KMS-11 (cell line): Measurements from ENCODE around the gene DUS4L.

ENCODE experiments used
- H2AFZ ChIP-seq: fragments of 200-600 bp; sonication (generic); 2 replicates; pipeline ENCODE4 v1.6.1; 2016; ENCODE audit warnings: antibody characterized with exemption, mixed run types, low read depth
- H3K27ac ChIP-seq: fragments of 200-600 bp; sonication (generic); 2 replicates; pipeline ENCODE4 v1.6.1; 2016; ENCODE audit warnings: mild to moderate bottlenecking, mixed run types
- H3K27me3 ChIP-seq: fragments of 200-600 bp; sonication (generic); 2 replicates; pipeline ENCODE4 v1.6.1; 2017; ENCODE audit warnings: mild to moderate bottlenecking, low read depth, mixed run types, moderate library complexity; ENCODE audit not compliant: insufficient read depth
- H3K36me3 ChIP-seq: fragments of 200-600 bp; sonication (generic); 2 replicates; pipeline ENCODE4 v1.6.1; 2017; ENCODE audit warnings: mild to moderate bottlenecking, mixed run types; ENCODE audit not compliant: insufficient read depth
- H3K4me1 ChIP-seq: fragments of 200-600 bp; sonication (generic); 2 replicates; pipeline ENCODE4 v1.6.1; 2016; ENCODE audit warnings: mild to moderate bottlenecking, low read depth, mixed run types; ENCODE audit not compliant: poor library complexity, severe bottlenecking
- H3K4me2 ChIP-seq: fragments of 200-600 bp; sonication (generic); 2 replicates; pipeline ENCODE4 v1.7.0; 2016; ENCODE audit warnings: mild to moderate bottlenecking, mixed run types
- H3K4me3 ChIP-seq: fragments of 200-600 bp; sonication (generic); IDR thresholded peaks from 2 replicates; pipeline ENCODE4 v1.6.1; 2017; ENCODE audit warnings: low read depth, low read length, mixed read lengths; ENCODE audit not compliant: insufficient read depth
- H3K79me2 ChIP-seq: fragments of 200-600 bp; sonication (generic); 2 replicates; pipeline ENCODE4 v1.6.1; 2016; ENCODE audit warnings: low read depth, mixed run types; ENCODE audit not compliant: insufficient read depth
- H3K9ac ChIP-seq: fragments of 200-600 bp; sonication (generic); 2 replicates; pipeline ENCODE4 v1.6.1; 2016; ENCODE audit warnings: mild to moderate bottlenecking, mixed run types
- H4K20me1 ChIP-seq: fragments of 200-600 bp; sonication (generic); 2 replicates; pipeline ENCODE4 v1.6.1; 2016; ENCODE audit warnings: mild to moderate bottlenecking, mixed run types; ENCODE audit not compliant: insufficient read depth
- TF ChIP-seq, protein P1 (sequence below): fragments of 200-600 bp; sonication (generic); conservative IDR thresholded peaks from 2 replicates; pipeline ENCODE4 v1.6.1; 2017; ENCODE audit warnings: low read depth, mild to moderate bottlenecking, antibody characterized with exemption, low read length, moderate library complexity, mixed read lengths

The DUS4L gene

DNA sequence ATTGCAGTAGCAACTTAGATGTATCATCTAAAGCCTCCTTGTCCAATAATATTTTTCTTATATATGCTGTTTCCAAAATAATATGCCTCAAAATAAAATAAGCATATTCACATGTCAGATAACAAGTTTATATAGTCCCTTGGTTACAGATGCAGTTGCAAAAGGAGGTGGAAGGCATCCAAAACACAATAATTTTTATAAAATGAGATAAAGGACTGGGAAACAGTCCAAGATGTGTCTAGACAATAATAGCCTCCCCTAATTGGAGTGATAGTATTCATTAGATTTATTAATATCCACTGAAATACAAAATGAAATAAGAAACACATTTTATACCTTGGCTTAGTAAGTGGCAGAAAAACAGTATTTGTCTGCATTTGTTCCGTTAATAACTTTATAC lies 46.6 kb downstream of the DUS4L start:
- H3K36me3 ChIP-seq = no peaks in the 10 kb centered on the region
- TF ChIP-seq, protein P1, sequence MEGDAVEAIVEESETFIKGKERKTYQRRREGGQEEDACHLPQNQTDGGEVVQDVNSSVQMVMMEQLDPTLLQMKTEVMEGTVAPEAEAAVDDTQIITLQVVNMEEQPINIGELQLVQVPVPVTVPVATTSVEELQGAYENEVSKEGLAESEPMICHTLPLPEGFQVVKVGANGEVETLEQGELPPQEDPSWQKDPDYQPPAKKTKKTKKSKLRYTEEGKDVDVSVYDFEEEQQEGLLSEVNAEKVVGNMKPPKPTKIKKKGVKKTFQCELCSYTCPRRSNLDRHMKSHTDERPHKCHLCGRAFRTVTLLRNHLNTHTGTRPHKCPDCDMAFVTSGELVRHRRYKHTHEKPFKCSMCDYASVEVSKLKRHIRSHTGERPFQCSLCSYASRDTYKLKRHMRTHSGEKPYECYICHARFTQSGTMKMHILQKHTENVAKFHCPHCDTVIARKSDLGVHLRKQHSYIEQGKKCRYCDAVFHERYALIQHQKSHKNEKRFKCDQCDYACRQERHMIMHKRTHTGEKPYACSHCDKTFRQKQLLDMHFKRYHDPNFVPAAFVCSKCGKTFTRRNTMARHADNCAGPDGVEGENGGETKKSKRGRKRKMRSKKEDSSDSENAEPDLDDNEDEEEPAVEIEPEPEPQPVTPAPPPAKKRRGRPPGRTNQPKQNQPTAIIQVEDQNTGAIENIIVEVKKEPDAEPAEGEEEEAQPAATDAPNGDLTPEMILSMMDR = no peak
- no peak overlapping the region for H3K9ac ChIP-seq

DNA sequence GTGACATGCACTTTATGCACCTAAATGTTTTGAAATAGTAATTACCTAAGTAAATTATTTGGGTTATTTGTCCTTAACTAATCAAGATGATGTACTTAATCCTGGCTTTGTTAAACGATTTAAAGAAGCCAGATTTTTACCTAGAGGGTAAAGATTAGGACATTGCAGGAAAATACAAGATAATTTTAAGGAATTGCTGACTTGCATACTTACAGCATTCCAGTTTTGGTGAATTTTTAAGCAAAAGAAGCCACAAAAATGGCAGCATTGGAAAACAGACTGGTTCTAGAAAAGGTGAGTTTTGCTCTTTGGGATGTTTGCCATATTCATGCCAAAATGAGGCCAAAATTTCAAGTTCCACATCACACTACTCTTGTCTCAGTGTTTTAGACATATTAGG lies 49.7 kb downstream of the DUS4L start:
- TF ChIP-seq, protein P1 = no peak
- no peak overlapping the region for H3K9ac ChIP-seq
- H3K27me3 ChIP-seq = no peaks in the 10 kb centered on the region
- H3K4me1 ChIP-seq = no peaks in the 10 kb centered on the region
- H3K4me3 ChIP-seq = no peak overlapping the region
- H3K4me2 ChIP-seq = no peak overlapping the region
- H3K27ac ChIP-seq = no peak overlapping the region
- H3K36me3 ChIP-seq = no peaks in the 10 kb centered on the region
- no peak overlapping the region for H2AFZ ChIP-seq
- no peaks in the 10 kb centered on the region for H3K79me2 ChIP-seq
- no peaks in the 10 kb centered on the region for H4K20me1 ChIP-seq

More for the DNA sequence above, 46.6 kb downstream of the DUS4L start:
- no peaks in the 10 kb centered on the region for H3K79me2 ChIP-seq
- H3K4me1 ChIP-seq = no peaks in the 10 kb centered on the region
- H4K20me1 ChIP-seq = no peaks in the 10 kb centered on the region
- H3K27me3 ChIP-seq = no peaks in the 10 kb centered on the region
- no peak overlapping the region for H3K27ac ChIP-seq
- H2AFZ ChIP-seq = no peak overlapping the region
- no peak overlapping the region for H3K4me3 ChIP-seq
- H3K4me2 ChIP-seq = no peak overlapping the region

DNA sequence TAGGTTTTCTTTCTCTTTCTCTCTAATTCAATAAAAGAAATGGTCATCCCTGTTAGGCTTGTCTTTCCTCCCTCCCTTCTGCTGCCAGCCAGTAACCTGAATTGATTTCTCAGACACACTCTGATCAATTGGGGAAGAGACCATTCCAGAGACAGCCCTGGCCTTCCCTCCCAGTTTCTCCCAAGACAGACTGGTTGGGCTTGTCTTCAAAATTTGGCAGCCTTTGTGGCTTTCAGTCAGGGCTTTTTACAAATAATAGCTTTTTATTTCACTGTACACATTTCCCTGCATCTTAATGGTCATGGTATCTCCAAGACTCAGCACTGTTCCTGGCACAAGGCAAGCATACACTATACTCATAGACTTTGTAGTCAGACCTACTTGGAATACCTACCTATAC lies 50.2 kb downstream of the DUS4L start:
- H3K36me3 ChIP-seq = no peaks in the 10 kb centered on the region
- no peaks in the 10 kb centered on the region for H3K4me1 ChIP-seq
- H3K9ac ChIP-seq = no peak overlapping the region
- no peaks in the 10 kb centered on the region for H4K20me1 ChIP-seq
- no peak overlapping the region for H3K4me3 ChIP-seq
- H3K79me2 ChIP-seq = no peaks in the 10 kb centered on the region
- no peak overlapping the region for H2AFZ ChIP-seq
- H3K27ac ChIP-seq = no peak overlapping the region
- no peak overlapping the region for H3K4me2 ChIP-seq
- TF ChIP-seq, protein P1 = no peak
- no peaks in the 10 kb centered on the region for H3K27me3 ChIP-seq

DNA sequence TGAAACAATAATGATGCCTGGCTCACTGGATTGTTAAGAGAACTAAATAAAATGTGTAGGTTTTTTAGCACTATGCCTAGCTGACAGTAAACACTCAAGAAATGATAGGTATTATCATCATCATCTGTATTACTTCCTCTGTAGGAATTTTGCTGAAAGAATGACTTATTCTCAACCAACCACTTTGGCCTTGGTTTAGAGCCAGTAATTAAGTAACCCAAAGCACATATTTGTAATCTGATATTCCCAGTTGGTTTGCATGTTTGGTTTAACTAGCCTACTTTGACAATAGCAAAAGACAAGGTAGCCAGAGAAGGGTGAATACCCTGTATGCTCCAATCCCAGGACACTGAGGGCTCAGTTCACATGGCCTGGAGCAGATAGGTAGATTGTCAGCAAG lies 50.7 kb downstream of the DUS4L start:
- no peak overlapping the region for H3K4me3 ChIP-seq
- no peak overlapping the region for H3K4me2 ChIP-seq
- no peak overlapping the region for H2AFZ ChIP-seq
- H3K36me3 ChIP-seq = no peaks in the 10 kb centered on the region
- TF ChIP-seq, protein P1 = no peak
- no peak overlapping the region for H3K9ac ChIP-seq
- no peaks in the 10 kb centered on the region for H3K4me1 ChIP-seq
- H3K27me3 ChIP-seq = no peaks in the 10 kb centered on the region
- no peak overlapping the region for H3K27ac ChIP-seq
- no peaks in the 10 kb centered on the region for H3K79me2 ChIP-seq
- H4K20me1 ChIP-seq = no peaks in the 10 kb centered on the region
